ENCODE data around the gene CHD1. TPM values are rescaled to one million over a fixed set of nuclear protein-coding genes. Genes with fewer than 3 reads are reported as not detected.

Gene CHD1
- total and polyA plus RNA-seq, 2 donors (not counting 3 experiments of a cell fraction or from before 2014, with no cell fraction given) = 16.2 to 48.9 TPM

DNA sequence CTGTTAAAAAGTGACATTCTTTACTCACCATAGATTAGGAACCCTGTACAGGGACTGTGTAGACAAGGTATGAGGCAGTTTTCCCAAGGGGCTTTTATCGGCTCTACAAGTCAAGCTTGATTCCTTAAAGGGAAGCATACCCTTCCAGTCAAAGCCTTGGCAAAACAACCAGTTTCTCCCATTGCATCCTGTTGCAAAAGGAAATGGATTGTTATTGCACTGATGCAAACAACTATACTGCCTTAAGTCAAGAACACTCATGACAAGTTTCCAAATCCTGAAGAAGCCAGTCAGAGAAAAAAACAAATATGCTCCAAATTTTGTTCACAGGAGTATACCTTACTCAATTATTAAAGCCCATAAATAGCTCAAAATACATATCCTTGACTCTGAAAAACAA lies 87.9 kb downstream of the CHD1 start:
- dilution Hi-C loops (cut with MboI; ENCODE audit: extremely low pct_ligation_motif_present, low sequenced_read_pairs) (no loop called here), intact Hi-C loops (cut with micrococcal nuclease) (no loop called here)
- CTCF ChIA-PET = interaction anchor here (0.7 to 1.4 kb wide), 3 partner anchors 12 to 595 kb away, joined by 3 to 10 read pairs (median 3); no protein-coding TSS in a partner anchor
- no peak overlapping the region for H3K27ac ChIP-seq (ENCODE audit: insufficient read depth, low read depth, low read length)
- H3K9ac ChIP-seq (replicated peaks; ENCODE audit: extremely low read depth, insufficient read depth, low read length) = no peak overlapping the region
- no peaks in the 10 kb centered on the region for H3K79me2 ChIP-seq (ENCODE audit: control insufficient read depth, insufficient read depth, low read length)
- H2AFZ ChIP-seq (ENCODE audit: low read depth, low read length) = no peak overlapping the region
- no peaks in the 10 kb centered on the region for H3K4me1 ChIP-seq (ENCODE audit: control insufficient read depth, extremely low read depth, insufficient read depth, low read length)
- H3K36me3 ChIP-seq (ENCODE audit: control insufficient read depth in 2 of 2, extremely low read depth in 1 of 2, insufficient read depth in 2 of 2, low read length in 2 of 2) = no peaks in the 10 kb centered on the region
- no TSS peak for BruUV-seq (replicated peaks)
- POLR2A ChIA-PET = no interaction called here
- no peak overlapping the region for H3K4me2 ChIP-seq (ENCODE audit: insufficient read depth, low read length)
- no peak for TF ChIP-seq CTCF (IDR thresholded peaks at IDR 0.05; ENCODE audit: extremely low read depth in 1 of 2, insufficient read depth in 1 of 2, low read depth in 1 of 2, low read length in 2 of 2)
- no peak for TF ChIP-seq POLR2AphosphoS5 (IDR thresholded peaks at IDR 0.05; ENCODE audit: insufficient read depth, low read depth, low read length)
- TF ChIP-seq GATA2 (IDR thresholded peaks at IDR 0.05; ENCODE audit: insufficient read depth, insufficient read length, low read depth, low read length) = no peak
- no peak for TF ChIP-seq POLR2A (IDR thresholded peaks at IDR 0.05; ENCODE audit: low read depth, low read length)
- TF ChIP-seq EZH2 (IDR thresholded peaks at IDR 0.05; ENCODE audit: borderline replicate concordance, low read depth, low read length, severe bottlenecking) = no peak
- TF ChIP-seq MYC (IDR thresholded peaks at IDR 0.05; ENCODE audit: low read depth, low read length) = no peak
- TF ChIP-seq JUN (IDR thresholded peaks at IDR 0.05; ENCODE audit: borderline replicate concordance, insufficient read depth, insufficient read length, low read depth) = no peak
- TF ChIP-seq FOS (IDR thresholded peaks at IDR 0.05; ENCODE audit: borderline replicate concordance, insufficient read depth, low read length) = no peak
- TF ChIP-seq MAX (IDR thresholded peaks at IDR 0.05; ENCODE audit: insufficient read depth, insufficient read length) = no peak
- DNase-seq (ENCODE audit: low read depth, low spot score) (peak; percentile 51), FAIRE-seq (no peak)
- no peaks in the 10 kb centered on the region for H3K27me3 ChIP-seq (ENCODE audit: control insufficient read depth in 2 of 2, insufficient read depth in 2 of 2, low read length in 2 of 2)
- no peak overlapping the region for H3K4me3 ChIP-seq (replicated peaks in 1 of 3; ENCODE audit: insufficient read depth in 1 of 3, low read depth in 1 of 3, low read length in 3 of 3)
- no peaks in the 10 kb centered on the region for H4K20me1 ChIP-seq (replicated peaks; ENCODE audit: control insufficient read depth, extremely low read depth, insufficient read depth, low read length)
- H3K9me1 ChIP-seq (replicated peaks; ENCODE audit: control insufficient read depth, extremely low read depth, insufficient read depth, low read length) = no peaks in the 10 kb centered on the region
- H3K9me3 ChIP-seq (replicated peaks; ENCODE audit: control insufficient read depth, insufficient read depth, low read length) = no peaks in the 10 kb centered on the region

Data from endothelial cell of umbilical vein (primary cell).